HEK293T (cell line): ENCODE data around the gene DZIP1.
A peak's percentile ranks its signal among the peaks of the same experiment; 100 is the strongest.

Experiments
- CTCF ChIA-PET: fragments of 350-600 bp; formaldehyde crosslinking; extraction: SDS; loops from one replicate; lab custom pipeline; 2021; ENCODE audit warnings: antibody characterized with exemption, inconsistent platforms; lab: Yijun Ruan, JAX
- POLR2A ChIA-PET: fragments of 350-600 bp; formaldehyde crosslinking; extraction: SDS; loops from one replicate; lab custom pipeline; 2020; ENCODE audit warnings: antibody characterized with exemption, inconsistent platforms; lab: Yijun Ruan, JAX
- DNase-seq: peaks from one replicate; pipeline ENCODE4 v3.0.0; 2012; ENCODE audit warnings: mixed read lengths; ENCODE audit errors: extremely low spot score
- ARNT ChIP-seq: fragments of 450-650 bp; IDR thresholded peaks from 2 replicates; pipeline ENCODE4 v1.6.1; 2017; ENCODE audit warnings: mild to moderate bottlenecking
- BHLHE40 ChIP-seq: fragments of 450-650 bp; IDR thresholded peaks from 2 replicates; pipeline ENCODE4 v1.6.1; 2016; ENCODE audit warnings: mild to moderate bottlenecking, moderate library complexity, borderline replicate concordance
- CTBP1 ChIP-seq: fragments of 450-650 bp; IDR thresholded peaks from 2 replicates; pipeline ENCODE4 v1.6.1; 2016; ENCODE audit warnings: borderline replicate concordance
- ELF4 ChIP-seq: fragments of 450-650 bp; IDR thresholded peaks from 2 replicates; pipeline ENCODE4 v1.6.1; 2017; ENCODE audit warnings: antibody characterized with exemption
- FOXA1 ChIP-seq: fragments of 450-650 bp; IDR thresholded peaks from 2 replicates; pipeline ENCODE4 v1.6.1; 2016; ENCODE audit warnings: mild to moderate bottlenecking
- FOXK2 ChIP-seq: fragments of 450-650 bp; IDR thresholded peaks from 2 replicates; pipeline ENCODE4 v1.6.1; 2016; ENCODE audit warnings: mild to moderate bottlenecking
- FOXM1 ChIP-seq: fragments of 450-650 bp; IDR thresholded peaks from 2 replicates; pipeline ENCODE4 v1.6.1; 2017; ENCODE audit warnings: mild to moderate bottlenecking, borderline replicate concordance
- HDGF ChIP-seq: fragments of 450-650 bp; IDR thresholded peaks from 2 replicates; pipeline ENCODE4 v1.6.1; 2017; ENCODE audit warnings: antibody characterized with exemption, borderline replicate concordance
- L3MBTL2 ChIP-seq: fragments of 450-650 bp; conservative IDR thresholded peaks from 2 replicates; pipeline ENCODE4 v1.6.1; 2016; ENCODE audit warnings: mild to moderate bottlenecking
- LEF1 ChIP-seq: fragments of 450-650 bp; IDR thresholded peaks from 2 replicates; pipeline ENCODE4 v1.6.1; 2017; ENCODE audit warnings: mild to moderate bottlenecking, borderline replicate concordance
- NFRKB ChIP-seq: fragments of 450-650 bp; IDR thresholded peaks from 2 replicates; pipeline ENCODE4 v1.6.1; 2016; ENCODE audit warnings: mild to moderate bottlenecking, moderate library complexity
- SP1 ChIP-seq: fragments of 450-650 bp; IDR thresholded peaks from 2 replicates; pipeline ENCODE4 v1.6.1; 2017
- SUZ12 ChIP-seq: fragments of 450-650 bp; IDR thresholded peaks from 2 replicates; pipeline ENCODE4 v1.6.1; 2016; ENCODE audit warnings: mild to moderate bottlenecking
- TARDBP ChIP-seq: fragments of 450-650 bp; IDR thresholded peaks from 2 replicates; pipeline ENCODE4 v1.6.1; 2016
- ZNF384 ChIP-seq: fragments of 450-650 bp; IDR thresholded peaks from 2 replicates; pipeline ENCODE4 v1.6.1; 2016
- TF ChIP-seq, protein P1 (sequence below): fragments of 450-650 bp; IDR thresholded peaks from 2 replicates; pipeline ENCODE4 v1.6.1; 2016

DZIP1 gene

DNA sequence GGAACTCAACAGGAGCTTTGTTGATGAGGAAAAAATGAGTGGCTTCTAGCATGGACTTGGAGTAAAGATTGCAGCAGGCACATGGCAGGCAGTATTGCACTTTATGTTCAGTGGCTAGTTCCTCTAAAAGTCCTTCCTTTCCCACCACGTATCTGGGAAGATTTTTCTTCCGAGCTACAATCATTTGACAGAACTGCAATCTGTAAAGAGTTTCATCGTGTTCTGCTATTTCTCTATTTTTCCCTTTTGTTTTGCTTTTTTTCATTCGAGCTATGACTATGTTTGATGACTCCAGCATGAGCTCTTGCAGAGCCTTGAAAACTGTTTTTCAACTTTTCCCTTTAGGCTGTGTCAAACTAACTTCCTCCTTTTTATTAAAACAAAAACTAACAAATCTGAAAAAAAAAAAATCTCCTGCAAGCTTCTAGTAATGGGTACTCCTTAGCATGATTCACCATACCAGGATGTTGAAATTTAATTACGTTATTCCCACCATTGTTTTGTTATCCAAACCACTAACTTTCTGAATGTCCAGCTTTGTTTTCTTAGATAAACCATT lies 79.7 kb downstream of the DZIP1 start:
- CTCF ChIA-PET, result interaction anchor here (0.8 kb wide), 1 partner anchor 59 kb away, joined by 3 read pairs; no protein-coding TSS in a partner anchor
- TF ChIP-seq BHLHE40, result no peak
- TF ChIP-seq CTBP1, result no peak
- no peak for TF ChIP-seq ARNT
- no peak for TF ChIP-seq L3MBTL2
- TF ChIP-seq LEF1, result no peak
- no peak for TF ChIP-seq HDGF
- no peak for TF ChIP-seq SP1
- TF ChIP-seq NFRKB, result no peak
- TF ChIP-seq, protein P1, sequence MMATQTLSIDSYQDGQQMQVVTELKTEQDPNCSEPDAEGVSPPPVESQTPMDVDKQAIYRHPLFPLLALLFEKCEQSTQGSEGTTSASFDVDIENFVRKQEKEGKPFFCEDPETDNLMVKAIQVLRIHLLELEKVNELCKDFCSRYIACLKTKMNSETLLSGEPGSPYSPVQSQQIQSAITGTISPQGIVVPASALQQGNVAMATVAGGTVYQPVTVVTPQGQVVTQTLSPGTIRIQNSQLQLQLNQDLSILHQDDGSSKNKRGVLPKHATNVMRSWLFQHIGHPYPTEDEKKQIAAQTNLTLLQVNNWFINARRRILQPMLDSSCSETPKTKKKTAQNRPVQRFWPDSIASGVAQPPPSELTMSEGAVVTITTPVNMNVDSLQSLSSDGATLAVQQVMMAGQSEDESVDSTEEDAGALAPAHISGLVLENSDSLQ, result no peak
- TF ChIP-seq ZNF384, result no peak
- TF ChIP-seq ELF4, result no peak
- no peak for TF ChIP-seq SUZ12
- TF ChIP-seq FOXA1, result no peak
- POLR2A ChIA-PET, result no interaction called here
- no peak for DNase-seq

DNA sequence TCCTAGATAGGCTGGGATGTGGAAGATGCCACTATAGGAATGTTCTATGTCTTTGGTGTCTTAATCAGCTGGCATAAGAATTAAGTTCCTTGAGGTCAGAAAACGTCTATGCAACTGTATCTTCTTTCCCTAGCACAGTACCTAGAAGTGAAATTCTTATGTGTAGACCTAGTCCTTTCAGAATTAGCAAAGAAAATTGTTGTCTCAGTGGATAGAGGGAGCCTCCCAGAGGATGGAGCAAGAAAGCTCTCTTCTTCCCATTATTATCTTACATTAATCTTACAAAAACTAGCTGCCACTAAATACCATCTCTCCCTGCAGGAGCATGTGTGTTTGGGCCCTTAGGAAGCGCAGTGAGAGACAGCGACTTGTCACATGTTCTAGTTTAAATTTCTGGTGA lies 80.4 kb downstream of the DZIP1 start:
- TF ChIP-seq NFRKB (no peak), FOXK2 (no peak), FOXM1 (no peak), TARDBP (no peak), ARNT (no peak), CTBP1 (no peak), SUZ12 (no peak), L3MBTL2 (no peak)
- no peak for DNase-seq
- ChIA-PET CTCF (interaction anchor here (0.7 kb wide), 1 partner anchor 27 kb away, joined by 3 read pairs; no protein-coding TSS in a partner anchor), POLR2A (no interaction called here)

DNA sequence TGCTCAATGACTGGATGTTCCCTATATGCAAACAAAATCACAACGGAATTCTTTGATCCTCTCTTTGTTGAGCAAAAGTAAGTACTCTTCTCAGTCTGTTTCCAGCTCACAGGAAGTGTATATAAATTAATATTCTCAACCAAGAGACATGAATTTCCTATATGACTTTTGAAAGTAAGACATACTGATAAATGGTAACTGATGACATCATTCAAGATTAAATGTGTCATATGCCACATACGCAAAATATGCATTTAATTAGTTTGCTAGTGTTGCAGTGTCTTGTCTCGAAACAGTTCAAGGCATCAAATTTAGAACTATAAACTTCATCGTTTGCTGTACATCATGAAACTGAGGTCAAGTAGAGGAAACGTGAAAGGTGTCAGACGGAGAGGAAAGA lies 84.1 kb downstream of the DZIP1 start:
- no peak for TF ChIP-seq TARDBP
- TF ChIP-seq, protein P1, result no peak
- no peak for TF ChIP-seq SUZ12
- TF ChIP-seq CTBP1, result no peak
- no peak for TF ChIP-seq FOXM1
- TF ChIP-seq ELF4, result no peak
- TF ChIP-seq LEF1, result no peak
- TF ChIP-seq FOXA1, result no peak
- TF ChIP-seq BHLHE40, result no peak
- no peak for DNase-seq
- ChIA-PET POLR2A (no interaction called here), CTCF (no interaction called here)

DNA sequence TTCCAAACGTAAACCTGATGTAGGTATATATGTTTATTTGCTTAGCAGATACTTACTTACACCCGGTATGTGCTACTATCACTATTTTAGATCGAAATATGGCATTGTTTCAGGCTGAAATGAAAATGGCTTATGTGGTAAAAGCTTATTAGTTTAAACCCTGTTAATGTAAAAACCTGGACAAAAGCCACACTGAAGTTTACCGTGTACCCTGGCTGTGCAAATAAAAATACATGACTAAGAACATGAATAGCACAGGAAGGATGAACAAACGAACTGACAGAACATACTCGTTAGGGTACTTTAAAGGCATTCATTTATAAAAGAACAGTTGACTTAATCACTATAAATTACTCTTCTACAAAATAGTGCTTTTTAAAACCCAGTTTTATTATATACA lies 85.4 kb downstream of the DZIP1 start:
- CTCF ChIA-PET, result no interaction called here
- TF ChIP-seq SP1, result no peak
- no peak for TF ChIP-seq HDGF
- no peak for TF ChIP-seq FOXA1
- no peak for TF ChIP-seq FOXM1
- TF ChIP-seq SUZ12, result no peak
- no peak for TF ChIP-seq CTBP1
- no peak for TF ChIP-seq FOXK2
- TF ChIP-seq NFRKB, result no peak
- no peak for TF ChIP-seq L3MBTL2
- TF ChIP-seq LEF1, result no peak
- TF ChIP-seq ARNT, result no peak
- TF ChIP-seq ELF4, result no peak
- TF ChIP-seq, protein P1, result no peak
- no peak for TF ChIP-seq BHLHE40
- no peak for TF ChIP-seq ZNF384
- no peak for TF ChIP-seq TARDBP
- no peak for DNase-seq
- POLR2A ChIA-PET, result no interaction called here

DNA sequence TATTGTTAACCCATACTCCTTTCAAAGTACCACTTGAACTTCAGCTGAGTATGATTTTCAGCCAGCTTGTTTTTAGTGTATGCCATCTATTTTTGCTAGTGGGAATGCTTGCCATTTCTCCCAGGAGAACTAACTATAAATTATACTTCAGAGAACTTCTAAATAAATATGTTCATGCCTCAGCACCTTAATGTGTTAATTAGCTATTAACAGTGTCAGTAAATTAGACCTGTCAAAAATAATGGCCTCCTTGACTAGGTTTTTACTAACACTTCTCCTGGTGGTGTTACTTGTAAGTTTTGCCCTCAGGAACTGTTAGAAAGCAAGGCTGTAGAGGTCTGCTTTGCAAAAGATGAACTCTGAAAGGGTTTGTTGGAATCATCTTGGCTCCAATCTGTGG lies 87.5 kb downstream of the DZIP1 start:
- no peak for TF ChIP-seq CTBP1
- TF ChIP-seq, protein P1, result peak; percentile 26
- ChIA-PET CTCF (interaction anchor here (0.5 kb wide), 1 partner anchor 96 kb away, joined by 3 read pairs; no protein-coding TSS in a partner anchor), POLR2A (no interaction called here)
- DNase-seq, result no peak

DNA sequence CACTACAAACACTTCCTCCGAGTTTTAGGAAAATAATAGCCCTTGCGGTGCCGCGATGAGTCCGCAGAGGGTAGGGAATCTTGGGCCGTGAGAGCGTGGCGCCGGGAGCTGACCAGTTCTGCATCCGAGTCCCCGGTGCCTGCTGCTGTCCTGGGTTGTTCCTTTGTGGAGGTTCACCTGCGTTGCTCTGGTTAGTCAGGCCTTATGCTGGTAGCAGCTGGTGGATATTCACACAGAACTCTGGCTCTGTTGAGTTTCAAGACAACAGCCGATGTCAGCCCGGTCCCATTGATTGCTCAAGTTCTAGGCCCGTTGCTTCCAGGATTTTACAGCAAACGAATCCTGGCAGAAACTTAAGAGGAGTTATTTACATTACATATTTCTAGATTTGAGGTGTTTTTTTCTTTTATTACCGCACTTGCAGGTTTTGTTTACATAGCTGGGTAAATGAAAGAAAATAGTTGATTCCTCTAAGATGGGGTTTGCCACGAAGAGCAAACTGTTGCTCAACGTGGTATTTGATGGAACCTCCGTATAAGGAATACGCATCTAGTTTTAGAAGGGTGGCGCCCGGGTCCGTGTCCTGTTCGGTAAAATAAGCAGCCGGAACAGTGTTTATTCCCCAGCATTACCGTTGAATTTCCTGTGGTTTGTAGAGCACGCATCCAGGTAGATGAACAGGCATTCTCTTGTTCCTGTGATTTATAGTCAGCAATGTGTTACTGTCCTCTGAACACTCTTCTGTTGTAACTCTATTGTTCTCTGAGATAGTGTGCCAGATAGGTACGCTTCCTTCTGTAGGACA lies 90.7 kb downstream of the DZIP1 start:
- ChIA-PET POLR2A (no interaction called here), CTCF (interaction anchor here (0.7 kb wide), 1 partner anchor 17 kb away, joined by 3 read pairs; no protein-coding TSS in a partner anchor)
- TF ChIP-seq SP1 (no peak), ARNT (no peak), FOXK2 (no peak), SUZ12 (no peak), FOXA1 (no peak), HDGF (no peak), L3MBTL2 (no peak), ELF4 (no peak), NFRKB (no peak), FOXM1 (no peak), ZNF384 (no peak), BHLHE40 (no peak), TARDBP (no peak), LEF1 (no peak)
- no peak for DNase-seq
